NCI-H2107 treated with DMSO at 0.1 percent for 48 hours (cell line): ENCODE measurements around the gene PARL.

Source experiments
- DNase-seq: peaks from one replicate; lab custom pipeline; 2025; ENCODE audit not compliant: unreplicated experiment; lab: John Stamatoyannopoulos, UW

Gene PARL

GRCh38 chr3:183884427-183885296 is at the start of gene PARL:
PARL (minus strand) TSS chr3:183884880; CDS start chr3:183884846, 34 bp downstream.
- DNase-seq: peak; percentile 99

- DNase-seq: no peak
Observed at GRCh38 chr3:183933160-183933559, 48.5 kb upstream of the PARL start.

GRCh38 chr3:183931881-183932280 is 47.2 kb upstream of the PARL start:
- DNase-seq: no peak

GRCh38 chr3:183930086-183930485 is 45.4 kb upstream of the PARL start:
- DNase-seq: no peak

GRCh38 chr3:183927059-183927458 is 42.4 kb upstream of the PARL start:
- DNase-seq: no peak

- no peak for DNase-seq
Observed at GRCh38 chr3:183924956-183925355, 40.3 kb upstream of the PARL start.

- no peak for DNase-seq
Observed at GRCh38 chr3:183924543-183924942, 39.9 kb upstream of the PARL start.

GRCh38 chr3:183922421-183922820 is 37.7 kb upstream of the PARL start:
- no peak for DNase-seq

GRCh38 chr3:183921096-183921495 is 36.4 kb upstream of the PARL start:
- DNase-seq: no peak

GRCh38 chr3:183920416-183920815 is 35.7 kb upstream of the PARL start:
- DNase-seq: no peak

- DNase-seq: no peak
Observed at GRCh38 chr3:183918178-183918577, 33.5 kb upstream of the PARL start.

- DNase-seq: no peak
Observed at GRCh38 chr3:183917776-183918175, 33.1 kb upstream of the PARL start.

GRCh38 chr3:183914856-183915255 is 30.2 kb upstream of the PARL start:
- no peak for DNase-seq

- DNase-seq: no peak
Observed at GRCh38 chr3:183913580-183913920, 28.9 kb upstream of the PARL start.

GRCh38 chr3:183912895-183913579 is 28.4 kb upstream of the PARL start:
- no peak for DNase-seq

GRCh38 chr3:183911763-183912506 is 27.3 kb upstream of the PARL start:
- DNase-seq: no peak

GRCh38 chr3:183911087-183911486 is 26.4 kb upstream of the PARL start:
- DNase-seq: no peak

- no peak for DNase-seq
Observed at GRCh38 chr3:183909030-183909600, 24.4 kb upstream of the PARL start.

GRCh38 chr3:183907911-183908331 is 23.2 kb upstream of the PARL start:
- DNase-seq: peak; percentile 65

GRCh38 chr3:183907176-183907575 is 22.5 kb upstream of the PARL start:
- DNase-seq: no peak

- no peak for DNase-seq
Observed at GRCh38 chr3:183906234-183906921, 21.7 kb upstream of the PARL start.
